ENCODE data around the gene KDM2A.

- TF ChIP-seq CTCF (IDR thresholded peaks at IDR 0.05) (no peak), POLR2A (IDR thresholded peaks at IDR 0.05) (no peak)
Measured at GRCh38 chr11:67293090-67293489, 174.0 kb downstream of the KDM2A start.
